GM18505 (cell line): ENCODE measurements around the gene AANAT.

Experiments used
- ATAC-seq: cut with Tn5 transposase; IDR thresholded peaks from one replicate; pipeline ENCODE4 v1.9.1; 2021; ENCODE audit not compliant: unreplicated experiment
- POLR2A ChIP-seq: IDR thresholded peaks from 4 replicates; pipeline ENCODE4 v1.6.1; 2011; ENCODE audit warnings: borderline replicate concordance; ENCODE audit not compliant: insufficient read depth, insufficient read length; ENCODE audit errors: extremely low read depth

AANAT gene

DNA sequence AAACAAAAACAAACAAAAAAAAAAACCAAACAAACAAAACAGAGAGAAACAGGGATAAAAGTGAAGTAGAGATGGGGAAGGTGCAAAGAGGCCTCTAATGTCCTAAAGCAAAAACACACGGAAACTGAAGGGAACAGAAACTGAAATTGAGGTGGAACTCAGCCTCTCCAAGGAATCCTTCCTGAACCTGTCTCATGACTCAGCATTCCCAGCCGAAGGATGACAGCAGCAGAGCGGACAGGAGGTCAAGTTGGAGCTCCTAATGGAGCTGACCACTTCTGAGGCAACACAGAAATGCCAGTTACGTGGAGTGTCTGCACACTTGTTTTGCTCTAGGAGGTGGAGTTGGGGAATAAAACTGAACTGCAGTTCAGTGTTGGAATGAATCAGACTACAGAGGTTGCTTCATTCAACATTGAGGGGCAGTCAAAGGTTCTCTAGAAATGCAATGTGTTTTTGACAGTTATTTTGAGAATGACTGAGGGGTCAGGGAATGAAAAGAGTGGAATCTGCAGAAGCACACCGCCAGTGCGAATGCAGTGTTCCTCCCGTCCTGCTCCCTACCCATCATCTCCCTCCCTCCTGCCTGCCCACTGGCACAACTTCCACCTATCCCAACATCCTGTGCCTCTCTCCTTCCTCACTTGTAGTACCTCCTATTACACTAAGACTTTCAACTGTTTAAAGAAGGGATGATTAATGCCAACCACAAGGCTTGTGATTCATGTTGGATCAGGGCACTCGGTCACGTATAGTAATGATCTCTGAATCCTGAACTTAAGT lies 20.8 kb upstream of the AANAT start:
- no peak for ATAC-seq
- TF ChIP-seq POLR2A: no peak

DNA sequence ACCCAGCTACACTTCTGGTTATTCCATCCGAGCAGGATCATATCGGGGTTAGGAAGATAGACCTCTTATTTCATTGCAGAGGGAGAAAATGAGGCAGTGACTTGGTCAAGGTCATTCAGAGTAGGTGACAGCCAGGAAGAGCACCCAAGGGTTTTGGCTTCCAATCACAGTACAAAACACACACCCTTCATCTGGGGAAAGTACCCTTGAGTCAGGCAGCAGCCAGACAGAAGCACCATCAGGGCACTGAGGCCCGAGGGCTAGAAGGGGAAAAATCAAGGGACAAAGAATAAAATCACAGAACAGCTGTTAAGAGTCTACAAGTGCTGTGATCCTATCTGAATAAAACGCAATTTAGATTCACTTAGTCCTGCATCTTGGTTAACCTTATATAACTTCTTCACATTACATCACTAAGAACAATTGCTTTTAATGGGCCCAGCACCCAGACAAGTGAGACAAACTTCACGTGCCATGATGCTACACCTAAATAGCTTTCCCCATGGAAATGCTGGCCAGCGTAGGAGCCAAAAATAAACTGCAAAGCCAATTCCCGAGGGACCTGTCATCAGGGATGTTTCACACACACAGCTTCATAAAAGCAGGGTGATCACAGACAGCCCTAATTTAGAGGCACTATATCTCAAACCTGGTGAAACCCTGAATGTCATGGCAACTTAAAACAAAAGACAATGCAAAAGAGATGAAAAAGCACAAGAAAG lies 19.3 kb upstream of the AANAT start:
- TF ChIP-seq POLR2A: no peak
- ATAC-seq: no peak

DNA sequence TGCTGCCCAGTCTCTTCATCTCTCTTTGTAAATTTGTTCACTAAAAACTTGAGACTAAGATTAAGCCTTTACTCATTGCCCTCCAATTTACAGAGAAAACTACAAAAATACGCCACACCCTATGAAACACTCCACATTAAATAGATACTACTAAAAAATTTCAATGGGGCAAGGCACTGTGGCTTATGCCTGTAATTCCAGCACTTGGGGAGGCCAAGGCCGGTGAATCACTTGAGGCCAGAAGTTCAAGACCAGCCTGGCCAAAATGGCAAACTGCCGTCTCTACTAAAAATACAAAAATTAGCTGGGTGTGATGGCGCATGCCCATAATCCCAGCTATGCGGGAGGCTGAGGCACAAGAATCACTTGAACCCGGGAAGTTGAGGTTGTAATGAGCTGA lies 18.3 kb upstream of the AANAT start:
- no peak for ATAC-seq
- no peak for TF ChIP-seq POLR2A

DNA sequence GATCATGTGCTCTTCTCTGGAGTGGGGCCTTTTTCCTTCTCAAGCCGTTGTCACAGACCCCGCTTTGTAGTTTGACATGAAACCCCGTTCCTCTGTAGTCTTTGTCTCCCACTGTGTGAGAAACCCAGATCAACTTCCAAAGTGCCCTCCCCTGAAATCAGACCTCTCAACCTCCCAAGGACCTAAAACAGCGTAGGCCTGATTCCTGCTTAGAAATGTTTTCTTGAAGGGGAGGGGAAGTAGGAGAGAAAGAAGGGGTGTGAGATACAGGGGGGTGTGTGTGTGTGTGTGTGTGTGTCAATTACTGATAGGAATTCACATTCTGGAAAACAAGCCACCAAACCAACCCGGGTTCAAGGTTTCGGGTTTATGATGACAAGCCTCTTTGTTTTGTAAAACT lies 15.9 kb upstream of the AANAT start:
- no peak for TF ChIP-seq POLR2A
- ATAC-seq: no peak

DNA sequence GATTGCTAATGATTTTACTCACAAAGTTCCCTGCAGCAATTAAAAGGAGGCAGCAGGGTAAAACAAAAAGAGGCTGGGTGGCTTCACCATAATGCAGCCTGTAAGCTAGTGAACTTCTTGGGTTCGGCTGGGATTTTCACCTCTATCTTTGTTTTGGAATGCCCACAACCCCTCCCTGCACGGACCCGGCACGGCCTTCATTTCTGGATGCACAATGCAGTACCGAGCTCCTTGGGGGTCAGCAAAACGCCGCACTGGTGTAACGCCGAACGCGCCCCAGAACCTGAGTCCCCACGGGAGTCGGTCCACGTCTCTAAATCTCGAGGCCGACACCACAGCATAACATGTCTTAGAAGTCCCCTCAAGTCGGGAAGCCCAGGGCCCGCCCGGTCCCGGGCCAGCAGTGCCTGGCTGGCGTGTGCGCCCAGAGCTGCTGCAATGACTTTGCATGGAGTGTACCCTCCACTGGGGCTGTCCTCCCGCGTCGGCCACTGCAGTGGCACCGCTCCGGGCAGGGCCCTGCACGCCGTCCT lies 15.2 kb upstream of the AANAT start:
- ATAC-seq: peak; percentile 11
- TF ChIP-seq POLR2A: no peak

DNA sequence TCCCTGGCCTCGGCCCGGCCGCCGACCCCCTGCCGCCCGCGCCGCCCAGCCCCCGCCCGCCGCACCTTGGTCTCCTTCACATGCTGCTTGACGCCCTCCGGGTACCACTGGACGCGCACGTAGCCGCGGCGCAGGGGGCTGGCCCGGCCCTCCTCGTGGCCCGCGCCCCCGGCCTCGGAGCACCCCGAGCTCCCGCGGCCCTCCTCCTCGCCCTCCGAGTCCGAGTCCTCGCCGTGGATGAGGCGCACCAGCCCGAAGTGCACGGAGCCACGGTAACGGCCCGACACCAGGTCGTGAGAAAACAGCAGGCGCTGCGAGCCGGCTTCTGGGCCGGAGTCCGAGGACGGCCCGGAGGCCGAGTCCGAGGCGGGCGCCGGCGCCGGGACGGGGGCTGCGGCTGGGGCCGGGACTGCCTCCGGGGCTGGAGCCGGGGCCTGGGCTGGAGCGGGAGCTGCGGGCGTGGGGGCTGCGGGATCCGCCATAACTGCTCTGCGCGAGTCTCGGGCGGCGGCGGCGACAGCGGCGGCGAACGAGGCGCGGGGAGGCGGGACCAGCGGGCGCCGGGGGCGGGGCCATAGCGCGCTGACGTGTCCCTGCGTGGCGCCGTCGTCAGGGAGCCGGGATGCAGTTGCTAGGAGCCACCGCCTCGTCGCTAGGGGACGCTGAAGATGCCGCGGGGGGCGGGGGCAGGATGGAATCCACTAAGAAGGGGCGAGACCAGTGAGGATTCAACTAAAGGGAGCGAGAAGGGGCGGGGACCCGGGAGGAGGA lies 14.6 kb upstream of the AANAT start, which contains the start of gene UBE2O:
Gene UBE2O (minus strand): TSS at position 493 of the 771 bp plus-strand sequence. CDS start 11 bp downstream, at position 482.
- peak; percentile 81 for ATAC-seq

DNA sequence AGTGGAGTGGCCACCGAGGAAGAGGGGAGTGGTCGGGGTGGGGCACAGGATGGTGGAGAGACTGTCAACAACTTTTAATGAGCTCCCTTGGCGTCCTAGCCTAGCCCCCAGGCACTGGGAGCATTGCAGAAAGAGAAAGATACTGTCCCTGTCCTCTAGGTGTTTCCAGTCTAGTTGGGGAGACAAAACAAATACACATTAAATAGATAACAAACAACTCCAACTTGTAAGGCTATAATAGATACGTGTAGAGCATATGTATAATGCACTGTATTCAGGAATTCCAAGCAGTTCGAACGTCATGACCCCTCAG lies 14.0 kb upstream of the AANAT start:
- no peak for TF ChIP-seq POLR2A
- ATAC-seq: no peak

More for the DNA sequence above, 14.6 kb upstream of the AANAT start, which contains the start of gene UBE2O:
- peak; percentile 72 for TF ChIP-seq POLR2A

DNA sequence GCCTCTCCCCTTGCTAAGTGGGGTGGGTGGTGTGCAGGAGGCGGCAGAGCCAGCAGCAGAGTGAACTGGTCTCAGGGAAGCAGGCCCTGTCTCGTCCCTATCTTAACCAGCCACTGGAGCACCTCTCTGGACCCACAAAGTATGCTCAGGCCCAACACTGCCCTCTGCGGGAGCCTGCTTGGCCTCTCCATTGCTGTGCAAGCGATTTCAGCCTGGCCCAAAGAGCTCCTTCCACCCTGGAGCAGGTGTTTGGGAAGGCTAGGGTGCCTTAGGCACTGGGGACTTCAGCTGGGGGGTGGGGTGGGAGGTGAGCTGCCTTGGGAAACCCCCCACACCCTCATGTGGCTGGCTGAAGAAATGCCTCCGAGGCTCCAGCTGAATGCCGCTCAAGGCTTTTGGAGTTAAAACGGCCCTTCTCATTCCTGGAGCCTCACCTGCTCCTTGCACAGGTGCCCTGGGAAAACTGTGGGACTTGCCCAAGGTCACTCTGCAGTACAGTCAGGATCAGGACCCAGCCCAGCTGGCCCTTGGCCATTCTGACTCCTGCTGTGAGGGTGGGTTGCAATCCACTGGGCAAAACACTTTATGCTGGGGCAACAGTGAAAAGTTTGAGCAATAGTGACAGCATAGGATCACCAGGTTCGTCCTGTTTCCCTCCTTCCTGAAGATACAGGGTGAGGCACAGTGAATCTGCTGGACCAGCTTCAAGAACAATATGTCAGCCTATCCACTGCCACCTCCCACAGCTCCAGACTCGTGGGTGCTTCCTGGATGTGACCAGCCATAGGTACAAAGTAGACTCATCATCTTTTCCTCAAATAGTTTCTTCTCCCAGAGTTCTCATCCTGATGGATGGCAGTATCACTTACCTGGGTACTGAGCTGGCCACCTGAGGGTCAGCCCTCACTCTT lies 8.6 kb upstream of the AANAT start:
- TF ChIP-seq POLR2A: no peak
- no peak for ATAC-seq

DNA sequence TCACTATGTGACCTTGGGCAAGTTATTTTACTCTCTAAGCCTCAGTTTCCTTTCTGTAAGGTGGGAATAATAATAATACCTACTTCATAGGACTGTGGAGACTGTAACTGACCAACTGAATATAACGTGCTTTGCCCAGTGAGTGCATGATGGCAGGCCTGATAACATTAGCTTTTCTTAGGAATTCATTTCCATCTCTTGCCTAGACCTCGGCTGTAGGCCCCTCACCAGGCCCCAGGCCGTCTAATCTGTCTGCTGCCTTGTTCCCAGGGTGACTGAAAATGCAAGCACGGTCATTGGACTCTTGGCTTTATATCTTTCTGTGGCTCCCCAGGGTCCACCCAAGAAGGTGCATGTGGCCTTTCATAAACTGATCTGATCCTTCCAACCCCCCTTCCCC lies 7.7 kb upstream of the AANAT start:
- ATAC-seq: no peak
- no peak for TF ChIP-seq POLR2A

DNA sequence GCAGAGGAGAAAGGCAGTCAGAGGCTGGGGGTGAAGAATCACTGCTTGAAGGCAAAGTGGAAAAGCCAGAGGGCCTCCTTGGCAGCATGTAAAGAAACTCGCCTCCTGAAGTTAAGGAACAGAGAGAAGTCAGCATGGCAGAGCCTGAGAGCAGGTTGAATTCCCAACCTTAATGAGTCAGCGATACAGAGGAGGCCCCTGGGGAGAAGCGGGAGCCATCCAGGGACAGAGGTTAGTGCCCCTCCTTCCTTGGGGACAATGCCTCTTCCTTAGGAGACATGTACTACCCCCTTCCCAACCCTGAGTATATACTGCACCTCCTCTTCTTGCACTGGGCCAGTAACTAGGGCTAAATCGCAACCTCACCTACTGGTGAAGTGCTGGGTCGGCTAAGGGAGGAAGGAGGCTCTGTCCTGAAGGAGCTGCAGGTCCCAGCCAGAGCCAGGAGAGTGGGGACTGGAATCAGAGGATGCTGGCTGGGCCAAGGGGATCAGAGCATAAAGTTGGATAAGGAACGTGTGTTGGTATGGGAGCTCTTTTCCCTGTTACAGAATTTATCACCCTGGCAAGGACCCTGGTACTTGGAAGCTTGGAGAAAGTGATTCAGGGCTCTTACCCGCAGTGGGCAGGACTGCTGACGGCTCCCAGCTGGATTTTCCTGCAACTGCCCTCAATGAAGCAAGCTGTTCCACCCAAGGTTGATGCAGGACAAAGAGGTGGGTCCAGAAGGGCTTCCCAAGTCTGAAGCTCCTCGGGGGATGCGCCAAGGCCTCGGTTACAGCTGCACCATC lies 5.4 kb upstream of the AANAT start:
- TF ChIP-seq POLR2A: no peak
- ATAC-seq: no peak

DNA sequence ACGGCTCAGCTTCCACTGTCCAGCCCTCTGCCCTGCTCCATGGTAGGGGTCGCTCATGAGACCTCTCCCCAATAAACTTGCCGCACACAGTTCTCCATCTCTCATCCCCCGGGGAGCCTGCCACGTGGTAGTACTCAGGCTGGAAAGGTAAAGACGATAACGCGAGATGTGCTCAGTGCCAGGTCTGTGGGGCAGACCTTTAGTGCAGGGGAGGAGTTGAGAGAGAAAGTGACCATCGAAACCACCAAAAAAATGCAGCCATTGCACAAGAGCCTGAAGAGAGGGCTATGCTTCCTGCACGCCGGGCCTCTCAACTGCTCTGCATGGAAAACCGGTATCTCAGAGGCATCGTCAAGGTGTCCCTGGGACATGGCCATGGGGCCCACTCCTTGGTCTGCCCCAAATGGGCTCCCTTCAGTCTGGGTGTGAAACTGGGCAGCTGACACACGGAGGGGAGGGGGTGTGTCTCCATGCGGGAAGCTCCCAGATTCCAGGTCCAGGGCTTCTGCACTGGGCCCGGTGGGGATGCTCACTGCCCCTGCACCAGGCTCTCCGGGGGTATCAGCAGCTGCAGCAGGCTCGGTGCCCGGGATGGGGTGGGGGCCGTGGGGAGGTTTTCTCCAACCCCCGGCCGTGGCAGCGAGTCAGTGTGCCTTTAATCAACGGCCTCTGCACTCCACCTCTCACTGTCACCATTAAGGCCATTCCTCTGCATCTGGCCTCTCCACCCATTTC lies 4.7 kb upstream of the AANAT start:
- ATAC-seq: no peak
- no peak for TF ChIP-seq POLR2A
